H1 (cell line): ENCODE data around the gene MBD5.

Experiments
- CHD2 ChIP-seq: IDR thresholded peaks from 2 replicates; pipeline ENCODE4 v1.6.1; 2012; ENCODE audit warnings: low read length, improper control_type of control experiment
- JUN ChIP-seq: IDR thresholded peaks from 2 replicates; pipeline ENCODE4 v1.6.1; 2011; ENCODE audit warnings: low read depth, mild to moderate bottlenecking, improper control_type of control experiment, low read length
- POLR2A ChIP-seq, 2 experiments: IDR thresholded peaks; 1 replicate in 1 of 2; 2 replicates in 1 of 2; pipeline ENCODE4 v1.6.1; 2011; ENCODE audit warnings: low read depth in 2 of 2, low read length in 2 of 2, mild to moderate bottlenecking in 2 of 2; ENCODE audit errors: control extremely low read depth in 1 of 2
- RAD21 ChIP-seq, 2 experiments: IDR thresholded peaks in 1 of 2; conservative IDR thresholded peaks in 1 of 2; 2 replicates each; pipeline ENCODE4 v1.6.1; 2011; ENCODE audit warnings: low read depth in 2 of 2, low read length in 2 of 2, improper control_type of control experiment in 1 of 2, inconsistent platforms in 1 of 2, mild to moderate bottlenecking in 1 of 2, moderate library complexity in 1 of 2
- TF ChIP-seq, protein P1 (sequence below), 3 experiments: IDR thresholded peaks; 1 replicate in 2 of 3; 2 replicates in 1 of 3; pipeline versions ENCODE4 v1.5.1 to v1.6.1; 2011; ENCODE audit warnings: low read length in 3 of 3, mild to moderate bottlenecking in 3 of 3, inconsistent platforms in 2 of 3, low read depth in 1 of 3, moderate library complexity in 1 of 3; ENCODE audit not compliant: insufficient read depth in 1 of 3; ENCODE audit errors: control extremely low read depth in 1 of 3
- TF ChIP-seq, protein P2 (sequence below): IDR thresholded peaks from 2 replicates; pipeline ENCODE4 v1.6.1; 2012; ENCODE audit warnings: inconsistent platforms

DNA sequence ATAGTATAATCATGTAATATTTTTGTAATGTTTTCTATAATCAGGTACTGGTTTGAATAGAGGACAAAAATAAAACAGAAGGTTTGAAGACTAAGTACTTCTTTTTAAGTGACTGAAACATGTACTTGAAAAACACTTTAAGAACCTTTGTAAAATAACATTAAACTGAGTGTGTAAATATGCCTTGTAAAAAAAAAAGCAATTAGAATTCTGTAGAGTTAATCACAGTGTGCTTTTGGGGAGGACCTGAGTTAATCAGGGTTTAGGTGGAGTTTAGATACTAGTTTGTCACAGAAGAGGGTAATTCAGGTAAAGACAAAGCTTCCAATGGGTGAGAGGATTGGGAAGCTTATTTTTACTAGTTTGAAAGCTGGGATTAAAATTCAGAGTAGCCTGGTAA is 10.3 kb downstream of the MBD5 start:
- TF ChIP-seq JUN, result no peak
- TF ChIP-seq, protein P1, sequence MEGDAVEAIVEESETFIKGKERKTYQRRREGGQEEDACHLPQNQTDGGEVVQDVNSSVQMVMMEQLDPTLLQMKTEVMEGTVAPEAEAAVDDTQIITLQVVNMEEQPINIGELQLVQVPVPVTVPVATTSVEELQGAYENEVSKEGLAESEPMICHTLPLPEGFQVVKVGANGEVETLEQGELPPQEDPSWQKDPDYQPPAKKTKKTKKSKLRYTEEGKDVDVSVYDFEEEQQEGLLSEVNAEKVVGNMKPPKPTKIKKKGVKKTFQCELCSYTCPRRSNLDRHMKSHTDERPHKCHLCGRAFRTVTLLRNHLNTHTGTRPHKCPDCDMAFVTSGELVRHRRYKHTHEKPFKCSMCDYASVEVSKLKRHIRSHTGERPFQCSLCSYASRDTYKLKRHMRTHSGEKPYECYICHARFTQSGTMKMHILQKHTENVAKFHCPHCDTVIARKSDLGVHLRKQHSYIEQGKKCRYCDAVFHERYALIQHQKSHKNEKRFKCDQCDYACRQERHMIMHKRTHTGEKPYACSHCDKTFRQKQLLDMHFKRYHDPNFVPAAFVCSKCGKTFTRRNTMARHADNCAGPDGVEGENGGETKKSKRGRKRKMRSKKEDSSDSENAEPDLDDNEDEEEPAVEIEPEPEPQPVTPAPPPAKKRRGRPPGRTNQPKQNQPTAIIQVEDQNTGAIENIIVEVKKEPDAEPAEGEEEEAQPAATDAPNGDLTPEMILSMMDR (IDR thresholded peaks at IDR 0.05; ENCODE audit: control extremely low read depth in 1 of 3, insufficient read depth in 1 of 3, low read depth in 1 of 3, low read length in 3 of 3), result no peak
- TF ChIP-seq POLR2A (IDR thresholded peaks at IDR 0.05; ENCODE audit: control extremely low read depth in 1 of 2, low read depth in 2 of 2, low read length in 2 of 2), result no peak
- TF ChIP-seq RAD21 (IDR thresholded peaks at IDR 0.05 in 1 of 2, conservative IDR thresholded peaks at IDR 0.05 in 1 of 2; ENCODE audit: low read depth in 2 of 2, low read length in 2 of 2), result no peak
- no peak for TF ChIP-seq CHD2
- TF ChIP-seq, protein P2, sequence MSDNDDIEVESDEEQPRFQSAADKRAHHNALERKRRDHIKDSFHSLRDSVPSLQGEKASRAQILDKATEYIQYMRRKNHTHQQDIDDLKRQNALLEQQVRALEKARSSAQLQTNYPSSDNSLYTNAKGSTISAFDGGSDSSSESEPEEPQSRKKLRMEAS, result no peak
